SK-N-SH treated with all-trans-retinoic acid at 6 μM for 48 hours (cell line): Measurements from ENCODE around the gene GRID1.

Source experiments
- ATAC-seq: fragments of 200-7000 bp; cut with Tn5 transposase; 3 replicates; pipeline ENCODE4 v1.9.1; 2020; ENCODE audit warnings: mild to moderate bottlenecking, moderate library complexity
- ARNTL ChIP-seq: fragments of 450-650 bp; formaldehyde crosslinking; IDR thresholded peaks from 2 replicates; pipeline ENCODE4 v1.5.0; 2020; ENCODE audit warnings: low read depth, mild to moderate bottlenecking, moderate library complexity, borderline replicate concordance
- BACH2 ChIP-seq: fragments of 250-450 bp; sonication (Bioruptor Pico); IDR thresholded peaks from 2 replicates; pipeline ENCODE4 v1.9.0; 2021; ENCODE audit warnings: mild to moderate bottlenecking, borderline replicate concordance
- CREB5 ChIP-seq: fragments of 250-450 bp; sonication (Bioruptor Pico); IDR thresholded peaks from 2 replicates; pipeline ENCODE4 v1.5.1; 2020; ENCODE audit warnings: low read depth, mild to moderate bottlenecking, moderate library complexity
- CSDC2 ChIP-seq: fragments of 250-450 bp; sonication (Bioruptor Pico); IDR thresholded peaks from 2 replicates; pipeline ENCODE4 v1.5.0; 2020; ENCODE audit warnings: mild to moderate bottlenecking, moderate library complexity
- GLIS3 ChIP-seq: fragments of 250-450 bp; sonication (Bioruptor Pico); IDR thresholded peaks from 2 replicates; pipeline ENCODE4 v1.5.0; 2020; ENCODE audit warnings: mild to moderate bottlenecking, moderate library complexity
- ISL1 ChIP-seq: fragments of 250-450 bp; sonication (Bioruptor Pico); IDR thresholded peaks from 2 replicates; pipeline ENCODE4 v2.1.2; 2022; ENCODE audit warnings: mild to moderate bottlenecking, moderate library complexity
- PATZ1 ChIP-seq: fragments of 250-450 bp; sonication (Bioruptor Pico); IDR thresholded peaks from 2 replicates; pipeline ENCODE4 v1.8.0; 2020; ENCODE audit warnings: mild to moderate bottlenecking, moderate library complexity, borderline replicate concordance
- RARB ChIP-seq: fragments of 250-450 bp; sonication (Bioruptor Pico); IDR thresholded peaks from 2 replicates; pipeline ENCODE4 v1.8.0; 2021; ENCODE audit warnings: mild to moderate bottlenecking, moderate library complexity
- SNAI2 ChIP-seq: fragments of 250-450 bp; sonication (Bioruptor Pico); IDR thresholded peaks from 2 replicates; pipeline ENCODE4 v1.5.0; 2020; ENCODE audit warnings: mild to moderate bottlenecking, moderate library complexity
- TCF4 ChIP-seq: fragments of 250-450 bp; sonication (Bioruptor Pico); IDR thresholded peaks from 2 replicates; pipeline ENCODE4 v1.8.0; 2021; ENCODE audit warnings: mild to moderate bottlenecking, moderate library complexity, borderline replicate concordance
- TOX ChIP-seq: fragments of 250-450 bp; sonication (Bioruptor Pico); IDR thresholded peaks from 2 replicates; pipeline ENCODE4 v1.8.0; 2021; ENCODE audit warnings: mild to moderate bottlenecking, moderate library complexity, borderline replicate concordance
- ZC3H10 ChIP-seq: fragments of 250-450 bp; sonication (Bioruptor Pico); IDR thresholded peaks from 2 replicates; pipeline ENCODE4 v1.5.1; 2021; ENCODE audit warnings: mild to moderate bottlenecking, moderate library complexity
- ZFP3 ChIP-seq: fragments of 250-450 bp; sonication (Bioruptor Pico); IDR thresholded peaks from 2 replicates; pipeline ENCODE4 v1.5.0; 2020; ENCODE audit warnings: mild to moderate bottlenecking, moderate library complexity
- ZFP30 ChIP-seq: fragments of 450-650 bp; formaldehyde crosslinking; IDR thresholded peaks from 2 replicates; pipeline ENCODE4 v1.5.0; 2022; ENCODE audit warnings: mild to moderate bottlenecking, moderate library complexity
- ZNF565 ChIP-seq: fragments of 450-650 bp; formaldehyde crosslinking; conservative IDR thresholded peaks from 2 replicates; pipeline ENCODE4 v1.5.0; 2020; ENCODE audit warnings: low read depth, mild to moderate bottlenecking, moderate library complexity
- ZNF8 ChIP-seq: fragments of 450-650 bp; formaldehyde crosslinking; IDR thresholded peaks from 2 replicates; pipeline ENCODE4 v1.5.0; 2020; ENCODE audit warnings: mild to moderate bottlenecking, moderate library complexity
- TF ChIP-seq, protein P1 (sequence below): fragments of 250-450 bp; sonication (Bioruptor Pico); IDR thresholded peaks from 2 replicates; pipeline ENCODE4 v1.8.0; 2021; ENCODE audit warnings: low read depth, mild to moderate bottlenecking, moderate library complexity, borderline replicate concordance

Gene GRID1

DNA sequence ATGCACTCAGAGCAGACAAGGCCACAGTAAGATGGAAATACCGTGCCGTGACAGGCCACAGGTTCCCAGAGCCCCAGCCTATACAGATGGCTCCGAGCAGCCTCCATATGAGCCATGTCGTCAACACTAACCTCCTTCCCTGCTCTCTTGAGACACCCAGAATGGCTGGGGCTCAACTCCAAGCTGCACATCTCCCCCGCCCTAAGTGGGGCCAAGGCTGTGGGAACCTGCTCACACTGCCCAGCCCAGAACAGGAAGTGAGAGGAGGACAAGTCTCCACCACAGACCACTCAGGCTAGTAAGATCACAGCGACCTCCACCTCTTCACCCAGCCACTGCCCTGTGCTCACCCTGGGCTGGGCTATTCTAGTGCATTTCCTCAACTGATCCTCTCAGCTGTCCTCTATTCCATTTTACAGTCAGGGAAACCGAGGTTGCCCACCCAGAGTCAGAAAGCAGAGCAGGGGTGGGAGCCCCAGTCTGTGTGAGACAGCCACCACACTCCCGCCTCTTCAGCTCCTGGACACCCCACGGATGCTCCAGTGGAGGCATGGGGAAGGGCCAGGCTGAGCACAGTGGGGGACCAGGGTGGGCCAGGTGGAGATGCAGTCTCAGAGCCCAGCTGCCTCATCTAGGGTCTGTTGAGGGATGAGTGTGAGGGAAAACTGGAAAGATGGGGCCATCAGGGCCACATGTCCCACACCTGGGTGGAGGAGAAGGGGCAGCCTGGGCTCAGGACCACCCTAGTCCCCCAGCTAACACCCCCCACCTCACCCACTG, 11.6 kb downstream of the GRID1 start:
- ATAC-seq, result no peak
- TF ChIP-seq RARB (CRISPR knock-in tag), result no peak
- no peak for TF ChIP-seq ZFP30 (CRISPR knock-in tag)
- no peak for TF ChIP-seq CREB5 (CRISPR knock-in tag)
- TF ChIP-seq, protein P1, sequence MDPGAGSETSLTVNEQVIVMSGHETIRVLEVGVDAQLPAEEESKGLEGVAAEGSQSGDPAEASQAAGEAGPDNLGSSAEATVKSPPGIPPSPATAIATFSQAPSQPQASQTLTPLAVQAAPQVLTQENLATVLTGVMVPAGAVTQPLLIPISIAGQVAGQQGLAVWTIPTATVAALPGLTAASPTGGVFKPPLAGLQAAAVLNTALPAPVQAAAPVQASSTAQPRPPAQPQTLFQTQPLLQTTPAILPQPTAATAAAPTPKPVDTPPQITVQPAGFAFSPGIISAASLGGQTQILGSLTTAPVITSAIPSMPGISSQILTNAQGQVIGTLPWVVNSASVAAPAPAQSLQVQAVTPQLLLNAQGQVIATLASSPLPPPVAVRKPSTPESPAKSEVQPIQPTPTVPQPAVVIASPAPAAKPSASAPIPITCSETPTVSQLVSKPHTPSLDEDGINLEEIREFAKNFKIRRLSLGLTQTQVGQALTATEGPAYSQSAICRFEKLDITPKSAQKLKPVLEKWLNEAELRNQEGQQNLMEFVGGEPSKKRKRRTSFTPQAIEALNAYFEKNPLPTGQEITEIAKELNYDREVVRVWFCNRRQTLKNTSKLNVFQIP (CRISPR knock-in tag), result no peak
- no peak for TF ChIP-seq ISL1 (CRISPR knock-in tag)
- TF ChIP-seq ZNF8 (CRISPR knock-in tag), result no peak
- no peak for TF ChIP-seq ZC3H10 (CRISPR knock-in tag)
- TF ChIP-seq BACH2, result no peak
- no peak for TF ChIP-seq CSDC2
- no peak for TF ChIP-seq GLIS3

DNA sequence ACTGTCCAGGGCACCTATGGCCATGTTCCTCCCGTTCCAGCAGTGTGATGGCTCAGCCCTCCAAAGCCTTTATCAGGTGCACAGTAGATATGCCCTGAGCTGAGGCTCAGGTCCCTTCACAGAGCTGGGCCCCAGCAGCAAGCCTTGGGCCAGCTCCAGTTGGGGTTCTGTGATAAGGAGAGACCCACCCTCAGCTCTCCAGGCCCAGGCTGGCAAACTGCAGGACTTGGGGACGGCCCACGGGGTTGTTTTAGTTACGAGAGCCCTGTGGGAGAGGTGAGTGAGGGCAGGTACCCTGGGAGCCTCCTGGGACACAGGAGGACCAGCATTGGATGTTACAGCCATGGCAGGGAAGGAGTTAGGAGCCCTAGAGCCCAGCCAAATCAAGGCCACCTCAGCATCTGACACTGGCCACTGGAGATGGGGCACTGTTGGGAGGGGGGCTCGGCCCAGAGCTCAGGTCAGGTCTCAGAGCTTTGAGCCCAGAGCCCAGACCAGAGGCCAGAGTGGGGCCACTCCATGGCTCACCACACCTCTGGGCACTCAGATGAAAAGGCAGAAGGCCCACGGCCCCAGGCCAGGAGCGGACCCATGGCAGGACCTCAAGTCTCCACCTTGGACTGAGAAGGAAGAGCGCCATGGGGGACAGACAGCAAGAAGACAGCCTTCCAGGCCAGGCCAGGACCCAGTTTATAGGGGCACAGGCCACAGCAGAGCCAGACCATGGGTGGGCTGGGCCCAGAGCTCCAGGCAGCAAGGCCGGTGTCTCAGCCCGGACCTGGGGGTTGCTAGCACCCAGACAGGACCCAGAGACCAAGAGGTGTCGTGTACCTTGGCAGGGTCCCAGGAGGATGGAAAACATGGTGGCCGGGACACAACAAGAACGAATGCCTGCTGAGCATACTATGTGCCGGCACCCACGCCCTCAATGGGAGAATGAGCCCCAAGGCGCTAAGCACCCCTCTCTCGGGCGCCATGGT, 12.8 kb downstream of the GRID1 start:
- TF ChIP-seq RARB (CRISPR knock-in tag) (no peak), ZNF565 (CRISPR knock-in tag) (no peak), CSDC2 (no peak)
- TF ChIP-seq, all 23 proteins: peak for 0
- no peak for ATAC-seq

GRCh38 chr10:86350897-86351296, 15.7 kb downstream of the GRID1 start:
- ATAC-seq, result no peak
- TF ChIP-seq ZNF565 (CRISPR knock-in tag) (no peak), CSDC2 (no peak), SNAI2 (no peak), ARNTL (CRISPR knock-in tag) (no peak), ZFP30 (CRISPR knock-in tag) (no peak), TOX (CRISPR knock-in tag) (no peak)
- TF ChIP-seq, protein P1 (CRISPR knock-in tag), result no peak

- no peak for ATAC-seq
- no peak for TF ChIP-seq PATZ1 (CRISPR knock-in tag)
- no peak for TF ChIP-seq ZC3H10 (CRISPR knock-in tag)
- no peak for TF ChIP-seq ISL1 (CRISPR knock-in tag)
These were observed 16.5 kb downstream of the GRID1 start for GRCh38 chr10:86349940-86350630.

- peak; percentile 53 for ATAC-seq
- TF ChIP-seq TCF4 (CRISPR knock-in tag), result no peak
- TF ChIP-seq RARB (CRISPR knock-in tag), result no peak
- no peak for TF ChIP-seq ZFP3 (CRISPR knock-in tag)
- no peak for TF ChIP-seq ARNTL (CRISPR knock-in tag)
- no peak for TF ChIP-seq PATZ1 (CRISPR knock-in tag)
- TF ChIP-seq, protein P1 (CRISPR knock-in tag), result no peak
- no peak for TF ChIP-seq SNAI2
- TF ChIP-seq ISL1 (CRISPR knock-in tag), result no peak
- no peak for TF ChIP-seq ZNF565 (CRISPR knock-in tag)
These were observed 17.1 kb downstream of the GRID1 start for GRCh38 chr10:86349474-86349873.
